Liver (tissue), 3 donors: ENCODE data around the gene TP73.

Source experiments
- CTCF ChIP-seq: fragments of 150-350 bp; IDR thresholded peaks from 2 replicates; pipeline ENCODE4 v1.5.1; 2017; ENCODE audit warnings: improper control_type of control experiment, low read depth, low read length; ENCODE audit not compliant: missing input control
- GABPA ChIP-seq, 2 donors: IDR thresholded peaks in 1 of 2; conservative IDR thresholded peaks in 1 of 2; 2 replicates each; pipeline ENCODE4 v1.6.1; 2016; ENCODE audit warnings: antibody characterized with exemption in 2 of 2, mild to moderate bottlenecking in 1 of 2, moderate library complexity in 1 of 2
- HNF4G ChIP-seq: IDR thresholded peaks from 2 replicates; pipeline ENCODE4 v1.6.1; 2016; ENCODE audit warnings: antibody characterized with exemption
- MAX ChIP-seq: IDR thresholded peaks from 2 replicates; pipeline ENCODE4 v1.6.1; 2016; ENCODE audit warnings: antibody characterized with exemption
- RAD21 ChIP-seq, 2 donors: IDR thresholded peaks; 2 replicates each; pipeline ENCODE4 v1.6.1; 2016; ENCODE audit warnings: antibody characterized with exemption in 2 of 2, mild to moderate bottlenecking in 2 of 2
- RXRA ChIP-seq, 2 donors: IDR thresholded peaks; 2 replicates each; pipeline ENCODE4 v1.6.1; 2017 to 2018; ENCODE audit warnings: antibody characterized with exemption in 2 of 2, mild to moderate bottlenecking in 1 of 2
- YY1 ChIP-seq: IDR thresholded peaks from 2 replicates; pipeline ENCODE4 v1.6.1; 2016; ENCODE audit warnings: antibody characterized with exemption, mild to moderate bottlenecking
- ZBTB33 ChIP-seq: IDR thresholded peaks from 2 replicates; pipeline ENCODE4 v1.6.1; 2016; ENCODE audit warnings: antibody characterized with exemption
- donor health status: healthy.
- donor health status: healthy.

GRCh38 chr1:3773572-3774275, 121.4 kb downstream of the TP73 start:
- no peak for TF ChIP-seq MAX
- no peak for TF ChIP-seq CTCF
- no peak for TF ChIP-seq HNF4G
- TF ChIP-seq RAD21 (IDR thresholded peaks at IDR 0.05): no peak
- no peak for TF ChIP-seq GABPA (IDR thresholded peaks at IDR 0.05 in 1 of 2, conservative IDR thresholded peaks at IDR 0.05 in 1 of 2)
- TF ChIP-seq YY1: no peak
- no peak for TF ChIP-seq ZBTB33
- TF ChIP-seq RXRA (IDR thresholded peaks at IDR 0.05): no peak
